HepG2 (cell line): Measurements from ENCODE around the gene LAMTOR2. TPM values are rescaled to one million over a fixed set of nuclear protein-coding genes. Genes with fewer than 3 reads are reported as not detected.
A peak's percentile ranks its signal among the peaks of the same experiment; 100 is the strongest.

Experiments used
- AHR ChIP-seq: IDR thresholded peaks from 2 replicates; pipeline ENCODE4 v1.6.1; 2018; ENCODE audit warnings: missing genetic modification reagents, missing compliant biosample characterization
- BCL6 ChIP-seq: IDR thresholded peaks from 2 replicates; pipeline ENCODE4 v1.6.1; 2016; ENCODE audit warnings: missing genetic modification reagents, missing compliant biosample characterization
- CREBL2 ChIP-seq: sonication (generic); formaldehyde crosslinking; IDR thresholded peaks from 2 replicates; pipeline ENCODE4 v1.8.1; 2023; ENCODE audit warnings: missing genetic modification reagents, mild to moderate bottlenecking, borderline replicate concordance
- CTCF ChIP-seq: sonication (generic); formaldehyde crosslinking; IDR thresholded peaks from 2 replicates; pipeline ENCODE4 v1.5.0; 2020; ENCODE audit warnings: mild to moderate bottlenecking, missing genetic modification reagents, moderate library complexity
- GABPB1 ChIP-seq: IDR thresholded peaks from 2 replicates; pipeline ENCODE4 v1.6.1; 2016; ENCODE audit warnings: mild to moderate bottlenecking, missing genetic modification reagents, moderate library complexity, missing compliant biosample characterization
- GFI1 ChIP-seq: sonication (generic); formaldehyde crosslinking; IDR thresholded peaks from 2 replicates; pipeline ENCODE4 v1.5.0; 2020; ENCODE audit warnings: missing genetic modification reagents, mild to moderate bottlenecking, borderline replicate concordance
- KLF16 ChIP-seq, 2 experiments: sonication (generic) in 1 of 2; formaldehyde crosslinking in 1 of 2; IDR thresholded peaks; 2 replicates each; pipeline versions ENCODE4 v1.6.1 to v1.8.0; 2016 to 2023; ENCODE audit warnings: missing genetic modification reagents in 2 of 2, missing compliant biosample characterization in 1 of 2
- MAFG ChIP-seq: sonication (generic); formaldehyde crosslinking; IDR thresholded peaks from 2 replicates; pipeline ENCODE4 v1.5.1; 2020; ENCODE audit warnings: mild to moderate bottlenecking, missing genetic modification reagents
- MXD1 ChIP-seq: sonication (generic); formaldehyde crosslinking; IDR thresholded peaks from 2 replicates; pipeline ENCODE4 v1.4.0; 2020; ENCODE audit warnings: mild to moderate bottlenecking, missing genetic modification reagents
- NRL ChIP-seq: sonication (generic); formaldehyde crosslinking; IDR thresholded peaks from 2 replicates; pipeline ENCODE4 v1.5.0; 2020; ENCODE audit warnings: missing genetic modification reagents, mild to moderate bottlenecking, moderate library complexity, borderline replicate concordance
- PHF20 ChIP-seq: sonication (generic); formaldehyde crosslinking; IDR thresholded peaks from 2 replicates; pipeline ENCODE4 v1.5.0; 2020; ENCODE audit warnings: mild to moderate bottlenecking, missing genetic modification reagents
- SALL1 ChIP-seq: sonication (generic); formaldehyde crosslinking; IDR thresholded peaks from 2 replicates; pipeline ENCODE4 v1.8.0; 2022; ENCODE audit warnings: mild to moderate bottlenecking, missing genetic modification reagents
- SP140L ChIP-seq: sonication (generic); formaldehyde crosslinking; IDR thresholded peaks from 2 replicates; pipeline ENCODE4 v1.4.0; 2020; ENCODE audit warnings: missing genetic modification reagents, borderline replicate concordance
- ZBTB1 ChIP-seq: sonication (generic); formaldehyde crosslinking; IDR thresholded peaks from 2 replicates; pipeline ENCODE4 v1.4.0; 2020; ENCODE audit warnings: missing genetic modification reagents, borderline replicate concordance
- ZBTB25 ChIP-seq: IDR thresholded peaks from 2 replicates; pipeline ENCODE4 v1.6.1; 2018; ENCODE audit warnings: missing genetic modification reagents
- ZBTB7B ChIP-seq: sonication (generic); formaldehyde crosslinking; IDR thresholded peaks from 2 replicates; pipeline ENCODE4 v1.4.0; 2020; ENCODE audit warnings: missing genetic modification reagents
- ZFP90 ChIP-seq: sonication (generic); formaldehyde crosslinking; IDR thresholded peaks from 2 replicates; pipeline ENCODE4 v1.8.0; 2022; ENCODE audit warnings: missing genetic modification reagents, mild to moderate bottlenecking, inconsistent platforms, borderline replicate concordance
- ZNF549 ChIP-seq: sonication (generic); formaldehyde crosslinking; IDR thresholded peaks from 2 replicates; pipeline ENCODE4 v1.5.0; 2020; ENCODE audit warnings: missing genetic modification reagents
- polyA plus RNA-seq, 8 experiments: library from polyadenylated mRNA; depleted of rRNA in 3 of 8; stranded (reverse) in 7 of 8; unstranded in 1 of 8; fragments of >200 nt; fragmentation: Illumina TruSeq in 4 of 8; extraction: Trizol in 4 of 8; gene quantifications; 2 replicates each; pipeline versions ENCODE4 v1.2.1 to v1.2.3, GENCODE V29; 2011 to 2016; ENCODE audit warnings: low read depth in 4 of 8, missing spikeins in 1 of 8, mixed read lengths in 1 of 8; ENCODE audit not compliant: insufficient read depth in 1 of 8
- total RNA-seq, 5 experiments: library from RNA; depleted of rRNA; stranded (reverse); fragments of >200 nt; fragmentation: Illumina TruSeq; extraction: Trizol; gene quantifications; 2 replicates each; pipeline ENCODE4 v1.2.3, GENCODE V29; 2016; ENCODE audit warnings: low read depth in 1 of 5
- TF ChIP-seq, protein P1 (sequence below): sonication (generic); formaldehyde crosslinking; IDR thresholded peaks from 2 replicates; pipeline ENCODE4 v1.5.1; 2020; ENCODE audit warnings: mild to moderate bottlenecking, missing genetic modification reagents, moderate library complexity

Gene LAMTOR2
- total and polyA plus RNA-seq, 2 of the 13 experiments (the other 11 are each of a cell fraction or from before 2014, with no cell fraction given), result 36.5 to 66.4 TPM

- peak; percentile 72; the same call in 1 of the 2 replicates for TF ChIP-seq NRL
- TF ChIP-seq KLF16 (CRISPR knock-in tag; IDR thresholded peaks at IDR 0.05), result peak in 1 of 2 experiments; percentile 34; a peak in 1 of 4 replicates
- TF ChIP-seq SP140L, result no peak
- TF ChIP-seq PHF20, result peak; percentile 28; the same call in 1 of the 2 replicates
- TF ChIP-seq ZBTB7B (CRISPR knock-in tag), result peak; percentile 78
- no peak for TF ChIP-seq ZBTB1 (CRISPR knock-in tag)
- no peak for TF ChIP-seq BCL6
- 0 out of 2 replicates have a peak, but pooled peaks have one; percentile 64 for TF ChIP-seq AHR (CRISPR knock-in tag)
- TF ChIP-seq, protein P1, sequence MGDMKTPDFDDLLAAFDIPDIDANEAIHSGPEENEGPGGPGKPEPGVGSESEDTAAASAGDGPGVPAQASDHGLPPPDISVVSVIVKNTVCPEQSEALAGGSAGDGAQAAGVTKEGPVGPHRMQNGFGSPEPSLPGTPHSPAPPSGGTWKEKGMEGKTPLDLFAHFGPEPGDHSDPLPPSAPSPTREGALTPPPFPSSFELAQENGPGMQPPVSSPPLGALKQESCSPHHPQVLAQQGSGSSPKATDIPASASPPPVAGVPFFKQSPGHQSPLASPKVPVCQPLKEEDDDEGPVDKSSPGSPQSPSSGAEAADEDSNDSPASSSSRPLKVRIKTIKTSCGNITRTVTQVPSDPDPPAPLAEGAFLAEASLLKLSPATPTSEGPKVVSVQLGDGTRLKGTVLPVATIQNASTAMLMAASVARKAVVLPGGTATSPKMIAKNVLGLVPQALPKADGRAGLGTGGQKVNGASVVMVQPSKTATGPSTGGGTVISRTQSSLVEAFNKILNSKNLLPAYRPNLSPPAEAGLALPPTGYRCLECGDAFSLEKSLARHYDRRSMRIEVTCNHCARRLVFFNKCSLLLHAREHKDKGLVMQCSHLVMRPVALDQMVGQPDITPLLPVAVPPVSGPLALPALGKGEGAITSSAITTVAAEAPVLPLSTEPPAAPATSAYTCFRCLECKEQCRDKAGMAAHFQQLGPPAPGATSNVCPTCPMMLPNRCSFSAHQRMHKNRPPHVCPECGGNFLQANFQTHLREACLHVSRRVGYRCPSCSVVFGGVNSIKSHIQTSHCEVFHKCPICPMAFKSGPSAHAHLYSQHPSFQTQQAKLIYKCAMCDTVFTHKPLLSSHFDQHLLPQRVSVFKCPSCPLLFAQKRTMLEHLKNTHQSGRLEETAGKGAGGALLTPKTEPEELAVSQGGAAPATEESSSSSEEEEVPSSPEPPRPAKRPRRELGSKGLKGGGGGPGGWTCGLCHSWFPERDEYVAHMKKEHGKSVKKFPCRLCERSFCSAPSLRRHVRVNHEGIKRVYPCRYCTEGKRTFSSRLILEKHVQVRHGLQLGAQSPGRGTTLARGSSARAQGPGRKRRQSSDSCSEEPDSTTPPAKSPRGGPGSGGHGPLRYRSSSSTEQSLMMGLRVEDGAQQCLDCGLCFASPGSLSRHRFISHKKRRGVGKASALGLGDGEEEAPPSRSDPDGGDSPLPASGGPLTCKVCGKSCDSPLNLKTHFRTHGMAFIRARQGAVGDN (CRISPR knock-in tag), result peak; percentile 57
- TF ChIP-seq GFI1 (CRISPR knock-in tag), result peak; percentile 59; the same call in 1 of the 2 replicates
- no peak for TF ChIP-seq MAFG (CRISPR knock-in tag)
- peak; percentile 57; the same call in 1 of the 2 replicates for TF ChIP-seq MXD1 (CRISPR knock-in tag)
- TF ChIP-seq CREBL2 (CRISPR knock-in tag), result no peak
- peak; percentile 26; the same call in 1 of the 2 replicates for TF ChIP-seq SALL1 (CRISPR knock-in tag)
- TF ChIP-seq ZBTB25 (CRISPR knock-in tag), result peak; percentile 55; the same call in 1 of the 2 replicates
- peak; percentile 74 for TF ChIP-seq CTCF (CRISPR knock-in tag)
- TF ChIP-seq ZFP90 (CRISPR knock-in tag), result peak; percentile 13; the same call in 1 of the 2 replicates
- TF ChIP-seq GABPB1 (CRISPR knock-in tag), result peak; percentile 40; the same call in 1 of the 2 replicates
- no peak for TF ChIP-seq ZNF549 (CRISPR knock-in tag)
Measured at GRCh38 chr1:156052862-156053767, 1.5 kb upstream of the LAMTOR2 start (continued).
